ENCODE measurements around the gene OTX1.

Gene OTX1

DNA sequence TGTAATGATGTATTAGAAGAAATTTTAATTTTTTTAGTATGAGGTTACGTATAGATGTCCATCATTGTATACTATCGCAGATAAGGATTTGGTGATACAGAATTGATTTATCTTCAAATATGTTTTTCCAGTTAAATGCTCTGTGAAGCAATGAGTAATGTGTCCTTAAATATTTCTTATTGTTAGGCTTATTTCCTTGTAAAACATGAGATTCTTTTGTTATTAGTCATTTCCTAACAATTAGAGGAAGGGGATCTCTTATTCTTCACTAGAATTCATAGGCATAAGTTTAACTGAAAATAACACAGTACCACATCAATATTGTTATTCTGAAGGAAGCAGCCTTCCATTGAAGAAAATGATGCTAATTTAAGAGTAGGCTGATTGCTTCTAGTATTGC, 15.5 kb upstream of the OTX1 start:
- CTCF ChIA-PET = interaction anchor here (0.6 kb wide), 1 partner anchor 10 kb away, joined by 3 read pairs; no protein-coding TSS in a partner anchor
- Mint-ChIP-seq H3K27ac (no peak overlapping the region), H3K9me3 (no peaks in the 10 kb centered on the region), H3K4me3 (no peak overlapping the region), H3K36me3 (no peaks in the 10 kb centered on the region), H3K27me3 (no peaks in the 10 kb centered on the region), H3K4me1 (no peaks in the 10 kb centered on the region)
- DNase-seq = no peak

DNA sequence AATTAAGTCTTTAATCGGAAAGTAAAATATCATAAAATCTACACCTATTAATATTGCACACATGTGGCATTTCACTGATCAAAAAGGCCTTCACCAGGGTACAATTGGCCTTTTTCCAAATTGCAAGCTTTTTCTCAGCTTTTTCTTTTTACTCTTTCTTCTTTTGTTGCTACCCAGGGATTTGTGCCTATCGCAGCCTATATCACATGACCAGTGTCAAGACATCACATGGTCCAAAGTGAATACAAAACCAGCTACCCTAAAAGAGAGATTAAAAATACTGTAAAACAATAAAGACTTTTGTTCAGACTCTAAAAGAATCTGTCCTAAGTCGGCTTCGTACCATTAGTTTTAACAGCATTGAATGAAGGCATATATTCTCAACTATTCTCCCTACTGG, 15.0 kb upstream of the OTX1 start:
- H3K4me3 Mint-ChIP-seq = no peak overlapping the region
- no peaks in the 10 kb centered on the region for H3K4me1 Mint-ChIP-seq
- no peak for DNase-seq
- no peak overlapping the region for H3K27ac Mint-ChIP-seq
- no peaks in the 10 kb centered on the region for H3K9me3 Mint-ChIP-seq
- no peaks in the 10 kb centered on the region for H3K27me3 Mint-ChIP-seq
- no peaks in the 10 kb centered on the region for H3K36me3 Mint-ChIP-seq
- CTCF ChIA-PET = interaction anchor here (0.7 kb wide), 1 partner anchor 75 kb away, joined by 3 read pairs; no protein-coding TSS in a partner anchor

DNA sequence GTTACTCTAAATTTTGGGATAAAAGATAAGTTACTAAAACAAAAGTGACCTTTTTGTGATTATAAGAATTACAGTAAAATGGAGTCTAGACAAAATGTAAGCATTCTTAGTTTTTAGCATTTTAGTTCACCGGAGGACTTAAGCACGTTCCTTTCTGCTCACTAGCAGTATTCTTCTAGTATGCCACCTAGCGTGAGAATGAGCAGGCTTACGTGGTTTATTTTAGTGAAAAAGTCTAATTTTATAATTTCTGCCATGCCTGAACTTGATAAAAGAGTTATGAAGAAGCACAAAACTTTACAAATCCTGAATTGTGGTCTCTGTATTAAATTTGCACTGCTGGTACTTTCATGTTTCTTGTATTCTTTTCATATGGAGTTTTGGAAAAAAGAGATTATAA, 12.6 kb upstream of the OTX1 start:
- H3K36me3 Mint-ChIP-seq = no peaks in the 10 kb centered on the region
- H3K4me1 Mint-ChIP-seq = no peaks in the 10 kb centered on the region
- H3K4me3 Mint-ChIP-seq = no peak overlapping the region
- DNase-seq = no peak
- H3K9me3 Mint-ChIP-seq = no peaks in the 10 kb centered on the region
- no peaks in the 10 kb centered on the region for H3K27me3 Mint-ChIP-seq
- no peak overlapping the region for H3K27ac Mint-ChIP-seq
- CTCF ChIA-PET = no interaction called here

DNA sequence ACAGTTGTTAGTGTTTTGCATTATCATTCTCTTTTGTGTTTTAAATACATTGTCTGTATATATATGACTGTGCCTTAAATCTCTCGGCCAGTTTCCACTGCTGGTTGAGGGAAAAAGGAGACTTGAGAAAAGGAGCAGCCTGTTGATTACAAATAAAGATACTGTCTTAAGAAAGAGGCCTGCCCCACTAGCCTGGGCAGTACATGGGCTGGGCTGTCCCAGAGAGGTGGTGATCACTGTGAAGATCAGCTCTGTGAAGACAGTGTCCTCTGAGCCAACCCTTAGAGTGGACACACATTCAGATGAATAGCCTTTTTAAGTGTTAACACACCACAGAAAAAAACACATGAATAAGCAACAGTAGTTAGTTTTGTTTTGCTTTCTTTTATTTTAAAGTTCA, 10.0 kb upstream of the OTX1 start:
- Mint-ChIP-seq H3K27ac (no peak overlapping the region), H3K9me3 (no peaks in the 10 kb centered on the region), H3K27me3 (peaks cover 16% of the 10 kb centered on the region), H3K4me3 (no peak overlapping the region), H3K4me1 (no peaks in the 10 kb centered on the region), H3K36me3 (peaks cover 4% of the 10 kb centered on the region)
- CTCF ChIA-PET = no interaction called here
- no peak for DNase-seq

DNA sequence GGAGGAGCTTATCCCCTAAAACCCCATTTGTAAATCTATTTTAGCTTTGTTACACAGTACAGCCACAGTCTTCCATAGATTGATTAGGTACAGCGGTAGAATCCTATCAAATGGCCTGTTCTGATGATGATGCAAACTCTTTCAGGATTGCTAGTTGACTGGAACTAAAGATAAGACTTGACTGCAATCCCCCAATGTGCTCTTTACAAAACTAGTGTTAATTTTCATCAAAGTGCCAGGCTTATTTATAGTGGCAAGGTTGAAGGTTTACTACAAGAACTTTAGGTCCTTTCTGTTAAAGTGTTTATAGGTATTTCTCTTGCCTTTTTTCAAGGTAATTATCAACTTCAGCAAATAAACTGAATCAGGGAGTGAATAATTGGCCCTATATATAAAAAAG, 9.0 kb upstream of the OTX1 start:
- CTCF ChIA-PET = interaction anchor here (0.5 kb wide), 1 partner anchor 12 kb away, joined by 3 read pairs; no protein-coding TSS in a partner anchor
- Mint-ChIP-seq H3K27ac (no peak overlapping the region), H3K27me3 (peaks cover 18% of the 10 kb centered on the region)

DNA sequence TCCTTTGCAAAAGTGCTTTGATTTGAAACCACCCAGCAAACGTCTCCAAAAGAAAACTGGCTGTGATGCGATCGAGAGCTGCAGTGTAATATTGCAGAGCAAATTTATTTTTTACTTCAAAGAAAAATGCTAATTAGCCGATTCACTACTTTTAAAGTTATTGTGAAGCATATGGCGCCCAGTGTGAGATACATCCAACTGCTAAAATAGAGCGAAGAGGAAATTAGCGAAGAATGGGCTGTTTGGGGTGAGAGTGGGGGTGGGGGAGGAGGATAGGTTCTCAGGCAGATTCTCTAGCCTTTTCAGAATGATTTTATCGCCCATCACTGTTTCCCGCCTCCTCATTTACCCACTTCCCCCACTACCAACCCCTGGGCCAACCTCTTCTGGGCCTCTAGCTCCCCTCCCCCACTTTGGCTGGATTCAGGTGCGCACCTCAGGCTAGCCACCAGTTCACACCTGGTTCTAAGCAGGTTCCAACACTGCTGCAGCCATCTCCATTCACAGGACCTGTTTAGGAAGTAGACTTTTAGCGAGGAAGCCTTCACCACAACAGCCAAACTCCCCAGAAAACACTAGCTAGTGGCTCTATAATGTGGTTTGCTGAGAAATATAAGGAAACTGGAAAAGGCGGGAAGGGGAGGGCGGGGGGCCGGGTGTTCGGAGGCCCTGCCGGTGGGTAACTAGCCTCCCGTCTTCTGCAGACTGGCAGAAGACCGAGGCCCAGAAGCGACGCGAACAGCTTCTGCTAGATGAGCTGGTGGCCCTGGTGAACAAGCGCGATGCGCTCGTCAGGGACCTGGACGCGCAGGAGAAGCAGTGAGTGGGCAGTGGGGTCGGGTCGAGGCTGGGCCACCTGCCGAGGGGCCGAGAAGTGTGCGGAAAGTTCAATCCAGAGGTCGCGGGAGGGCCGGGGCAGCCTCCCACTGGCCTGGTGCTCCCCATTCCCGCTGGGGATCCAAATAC, 6.0 kb upstream of the OTX1 start:
- no peak for DNase-seq
- Mint-ChIP-seq H3K27me3 (peaks cover 48% of the 10 kb centered on the region), H3K27ac (no peak overlapping the region), H3K9me3 (no peaks in the 10 kb centered on the region), H3K36me3 (peaks cover 13% of the 10 kb centered on the region), H3K4me3 (no peak overlapping the region), H3K4me1 (peaks cover 27% of the 10 kb centered on the region)
- CTCF ChIA-PET = no interaction called here

More for the DNA sequence above, 9.0 kb upstream of the OTX1 start:
- Mint-ChIP-seq H3K4me3 (no peak overlapping the region), H3K36me3 (peaks cover 9% of the 10 kb centered on the region), H3K4me1 (peaks cover under 1% of the 10 kb centered on the region), H3K9me3 (no peaks in the 10 kb centered on the region)
- DNase-seq = no peak

DNA sequence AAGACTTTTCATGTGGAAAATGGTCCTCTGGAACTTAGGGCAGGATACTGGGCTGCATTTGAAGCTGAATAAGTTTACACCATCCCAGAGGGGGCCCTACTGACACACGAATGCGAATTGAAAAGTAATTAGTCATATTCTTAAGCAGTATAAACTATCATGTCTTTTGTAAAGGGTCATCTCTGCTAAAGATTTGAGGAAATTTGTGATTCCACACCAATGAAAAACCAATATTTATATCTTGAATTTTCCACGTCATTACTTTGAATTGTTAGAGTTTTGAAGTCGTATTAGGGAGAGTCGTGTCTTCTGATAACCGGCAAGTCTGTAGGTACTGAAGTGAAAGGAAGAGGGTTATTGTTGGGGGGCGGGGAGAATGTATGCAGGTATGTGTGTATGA, 4.1 kb upstream of the OTX1 start:
- no peak overlapping the region for H3K4me3 Mint-ChIP-seq
- H3K27me3 Mint-ChIP-seq = peaks cover 66% of the 10 kb centered on the region
- H3K4me1 Mint-ChIP-seq = peaks cover 35% of the 10 kb centered on the region
- H3K9me3 Mint-ChIP-seq = no peaks in the 10 kb centered on the region
- peaks cover 13% of the 10 kb centered on the region for H3K36me3 Mint-ChIP-seq
- no peak for DNase-seq
- CTCF ChIA-PET = no interaction called here
- H3K27ac Mint-ChIP-seq = no peak overlapping the region

DNA sequence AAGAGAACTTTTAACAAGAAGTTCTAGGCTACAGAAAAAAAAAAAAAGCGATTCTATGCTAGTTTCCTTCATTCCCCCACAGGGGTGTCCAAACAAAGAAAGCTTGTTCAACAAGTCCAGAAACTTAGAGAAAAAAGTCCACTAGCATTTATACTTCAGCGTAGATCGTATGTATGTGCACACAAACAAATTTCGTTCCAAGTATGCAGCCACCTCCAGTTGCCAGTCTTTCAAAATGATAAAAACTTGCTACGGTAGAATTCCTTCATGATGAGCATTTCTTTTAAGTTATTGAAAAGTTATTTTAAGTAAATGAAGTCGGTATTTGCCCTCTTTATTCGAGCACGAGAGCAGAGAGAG, 3.7 kb upstream of the OTX1 start:
- Mint-ChIP-seq H3K4me1 (peaks cover 35% of the 10 kb centered on the region), H3K36me3 (peaks cover 13% of the 10 kb centered on the region), H3K27ac (no peak overlapping the region), H3K9me3 (no peaks in the 10 kb centered on the region), H3K27me3 (peaks cover 70% of the 10 kb centered on the region), H3K4me3 (peak overlapping the region; percentile 31)
- CTCF ChIA-PET = no interaction called here
- DNase-seq = no peak

DNA sequence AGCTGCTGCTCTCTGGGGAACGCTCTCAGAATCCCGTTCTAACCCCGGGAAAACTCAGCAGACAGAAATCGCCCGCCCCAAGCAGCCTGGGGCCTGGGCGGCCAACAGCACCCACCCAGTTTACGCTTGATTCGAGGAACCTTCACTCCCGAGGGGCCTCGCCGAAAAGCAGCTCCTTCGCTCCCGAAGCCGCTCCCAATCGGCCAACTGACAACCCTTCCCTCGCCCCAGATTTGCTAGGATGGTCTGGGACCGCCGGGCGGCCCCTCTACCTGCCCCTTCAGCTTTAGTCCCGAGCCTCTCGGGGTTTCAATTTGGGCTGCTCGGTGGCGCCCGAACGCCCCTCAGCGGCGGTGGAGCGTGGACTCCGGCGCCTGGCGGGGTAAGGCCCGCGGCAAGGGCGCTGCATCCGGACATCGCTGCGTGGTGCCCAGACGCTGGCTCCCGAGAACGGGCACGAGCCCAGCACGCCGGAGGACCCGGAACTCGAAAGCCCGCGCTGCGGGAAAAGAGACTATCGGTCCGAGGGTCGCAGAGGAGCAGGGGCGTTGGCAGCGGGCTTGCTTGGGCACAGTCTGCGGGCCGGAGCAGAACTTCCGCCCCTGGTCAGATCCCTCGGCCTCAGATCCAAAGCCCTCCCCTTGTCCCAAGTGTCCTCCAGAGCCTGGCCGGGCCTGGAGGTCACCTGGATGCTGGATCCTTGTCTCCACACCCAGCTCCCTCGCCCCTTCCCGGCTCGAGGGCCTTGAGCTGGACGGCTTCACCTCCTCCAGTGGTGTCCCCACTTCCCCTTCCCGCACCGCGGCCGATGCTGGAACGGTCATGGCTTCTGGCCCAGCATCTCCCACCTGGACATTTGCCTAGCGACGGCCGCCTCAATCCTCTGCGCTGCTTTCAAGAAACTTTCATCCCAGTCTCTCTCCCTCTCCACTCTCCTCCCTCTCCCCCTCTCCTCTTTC, 3.0 kb upstream of the OTX1 start:
- Mint-ChIP-seq H3K27ac (no peak overlapping the region), H3K4me1 (peaks cover 41% of the 10 kb centered on the region)
- DNase-seq = peak; percentile 35

DNA sequence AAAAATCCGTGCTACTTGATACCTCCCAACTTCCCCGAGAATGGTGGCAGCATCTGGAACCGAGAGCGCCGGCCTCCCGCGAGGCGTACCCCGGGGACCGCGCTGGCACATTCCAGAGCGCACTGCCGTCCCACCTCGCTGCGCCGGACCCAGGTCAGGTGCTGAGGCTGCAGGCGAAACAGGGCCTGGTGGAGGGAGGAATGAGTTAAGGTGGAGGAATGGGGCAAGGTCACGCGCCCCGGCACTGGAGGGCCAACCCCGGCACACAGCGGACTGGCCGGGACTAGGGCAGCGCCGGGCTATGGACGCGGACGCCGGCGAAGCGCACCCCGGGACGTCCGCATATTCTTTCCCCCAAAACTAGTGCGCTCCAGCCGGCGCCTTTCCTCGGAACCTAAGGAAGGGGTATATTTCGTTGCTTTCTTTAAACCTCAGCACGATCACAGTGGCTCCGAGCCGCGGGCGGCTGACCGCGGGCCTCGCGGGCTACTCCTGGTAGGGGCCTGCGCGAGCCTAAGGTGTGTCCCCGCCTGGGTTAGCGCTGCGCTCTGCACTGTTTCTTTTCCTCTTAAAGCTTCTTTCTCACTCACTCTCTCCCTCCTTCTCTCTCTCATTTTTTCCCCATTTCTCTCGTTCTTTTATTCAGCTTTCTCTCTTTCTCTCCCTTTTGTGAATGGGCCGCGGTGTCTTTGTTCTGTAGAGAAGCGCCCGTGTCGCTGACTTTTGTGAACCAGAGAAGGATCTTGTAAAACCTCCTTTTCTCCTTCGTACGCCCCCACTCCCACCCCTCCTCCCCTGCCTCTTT, 2.1 kb upstream of the OTX1 start:
- Mint-ChIP-seq H3K27me3 (peaks cover 84% of the 10 kb centered on the region), H3K9me3 (no peaks in the 10 kb centered on the region), H3K27ac (peak overlapping the region; percentile 78), H3K4me1 (peaks cover 47% of the 10 kb centered on the region), H3K4me3 (peak overlapping the region; percentile 23), H3K36me3 (peaks cover 13% of the 10 kb centered on the region)
- no peak for DNase-seq
- CTCF ChIA-PET = interaction anchor here (0.6 kb wide), 1 partner anchor 74 kb away, joined by 4 read pairs; no protein-coding TSS in a partner anchor

More for the DNA sequence above, 3.0 kb upstream of the OTX1 start:
- peak overlapping the region; percentile 31 for H3K4me3 Mint-ChIP-seq
- CTCF ChIA-PET = interaction anchor here (0.6 kb wide), 1 partner anchor 73 kb away, joined by 4 read pairs; no protein-coding TSS in a partner anchor
- no peaks in the 10 kb centered on the region for H3K9me3 Mint-ChIP-seq
- H3K27me3 Mint-ChIP-seq = peaks cover 76% of the 10 kb centered on the region
- H3K36me3 Mint-ChIP-seq = peaks cover 13% of the 10 kb centered on the region

DNA sequence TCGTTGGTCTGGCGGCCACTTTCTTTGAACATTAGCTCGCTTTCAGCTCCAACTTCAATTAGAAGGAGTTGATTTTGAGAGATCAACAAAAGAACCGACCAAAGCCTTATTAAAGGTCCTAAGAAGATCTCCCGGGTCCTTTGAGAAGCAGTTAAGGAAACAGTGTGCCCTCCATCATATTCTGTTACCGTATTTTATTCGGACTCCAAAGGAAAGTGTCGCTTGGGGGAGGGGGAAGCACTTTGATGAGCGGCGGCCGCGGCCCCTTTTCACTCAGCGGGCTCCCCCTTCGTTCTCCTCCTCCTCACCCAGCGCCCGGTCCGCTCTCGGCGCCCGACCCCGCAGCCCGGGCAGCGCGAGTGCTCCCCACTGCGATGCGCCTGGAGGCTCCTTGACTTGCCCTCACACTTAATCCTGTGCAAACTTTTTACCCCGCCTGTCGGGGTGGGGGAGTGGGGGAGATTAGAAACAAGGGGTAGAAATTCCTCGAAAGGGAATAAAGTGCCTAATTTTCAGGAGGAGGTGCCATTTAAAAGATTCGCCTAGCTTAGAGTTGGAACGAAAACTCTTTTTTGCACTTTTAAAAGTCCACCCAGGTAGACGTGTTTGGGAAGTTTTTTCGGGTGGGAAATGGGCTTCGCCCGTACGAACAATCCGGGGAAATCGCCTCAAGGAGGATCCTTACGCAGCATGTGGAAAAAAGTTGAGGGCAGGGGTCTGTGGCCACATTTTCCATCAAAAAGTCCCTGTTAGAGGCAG, 1.2 kb upstream of the OTX1 start:
- H3K27ac Mint-ChIP-seq = peak overlapping the region; percentile 42

DNA sequence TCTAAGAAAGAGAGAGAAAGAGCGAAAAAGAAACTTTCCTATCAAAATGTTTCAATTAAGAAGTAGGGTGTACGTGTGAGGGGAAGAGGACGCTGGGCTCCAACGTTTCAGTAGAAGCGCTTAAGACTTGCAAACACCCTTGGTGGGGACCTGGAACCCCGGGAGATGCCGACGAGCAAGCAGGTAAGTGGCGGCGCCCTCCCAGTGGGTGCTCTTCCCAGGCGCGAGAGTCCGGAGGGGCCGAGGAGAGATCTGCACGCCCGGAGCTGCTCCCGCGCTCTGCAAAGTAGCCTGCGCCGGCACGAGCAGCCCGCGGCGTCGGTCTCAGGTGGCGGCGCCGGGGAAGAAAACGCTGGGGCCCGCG, 678 bp upstream of the OTX1 start:
- no peaks in the 10 kb centered on the region for H3K9me3 Mint-ChIP-seq
- peak; percentile 29 for DNase-seq
- peaks cover 13% of the 10 kb centered on the region for H3K36me3 Mint-ChIP-seq
- H3K27me3 Mint-ChIP-seq = peaks cover 89% of the 10 kb centered on the region
- CTCF ChIA-PET = no interaction called here
- H3K27ac Mint-ChIP-seq = peak overlapping the region; percentile 42
- peak overlapping the region; percentile 83 for H3K4me3 Mint-ChIP-seq
- H3K4me1 Mint-ChIP-seq = peaks cover 60% of the 10 kb centered on the region

More for the DNA sequence above, 1.2 kb upstream of the OTX1 start:
- no peak for DNase-seq
- Mint-ChIP-seq H3K27me3 (peaks cover 89% of the 10 kb centered on the region), H3K9me3 (no peaks in the 10 kb centered on the region), H3K4me3 (peak overlapping the region; percentile 83), H3K36me3 (peaks cover 13% of the 10 kb centered on the region), H3K4me1 (peaks cover 54% of the 10 kb centered on the region)
- CTCF ChIA-PET = no interaction called here
